Panc1 (cell line): ENCODE results near the gene KCNMA1. TPM values are rescaled to one million over a fixed set of nuclear protein-coding genes. Genes with fewer than 3 reads are reported as not detected.

Source experiments
- ATAC-seq: fragments of 200-7000 bp; cut with Tn5 transposase; 2 replicates; pipeline ENCODE4 v1.9.1; 2020; ENCODE audit warnings: mild to moderate bottlenecking, moderate library complexity
- BruUV-seq: library from RNA; stranded (reverse); fragments of 400-500 nt; replicated peaks from 2 replicates; lab custom pipeline; 2021; lab: Mats Ljungman, UMichigan
- CTCF ChIA-PET: fragments of 300-600 bp; sonication (Branson Sonifier 250); formaldehyde crosslinking; loops from one replicate; lab custom pipeline; 2022; ENCODE audit warnings: antibody characterized with exemption; lab: Charles Lee
- POLR2A ChIA-PET: fragments of 300-600 bp; sonication (Branson Sonifier 250); formaldehyde crosslinking; loops from one replicate; lab custom pipeline; 2022; ENCODE audit warnings: antibody characterized with exemption; lab: Charles Lee
- DNase-seq: peaks from one replicate; pipeline ENCODE4 v3.0.0-alpha.2; 2010; ENCODE audit warnings: low read depth, low spot score
- H3K27ac ChIP-seq: 2 replicates; pipeline ENCODE4 v1.5.1; 2011; ENCODE audit warnings: mild to moderate bottlenecking, low read length, inconsistent platforms
- H3K27me3 ChIP-seq: fragments of 200-500 bp; sonication (Bioruptor generic); 2 replicates; pipeline ENCODE4 v1.6.0; 2014; ENCODE audit warnings: low read length, inconsistent platforms; ENCODE audit not compliant: control insufficient read depth, insufficient read depth
- H3K36me3 ChIP-seq: fragments of 200-500 bp; sonication (Bioruptor generic); 2 replicates; pipeline ENCODE4 v1.5.1; 2014; ENCODE audit warnings: inconsistent platforms, mild to moderate bottlenecking, low read length, moderate library complexity; ENCODE audit not compliant: control insufficient read depth, insufficient read depth
- H3K4me1 ChIP-seq: 2 replicates; pipeline ENCODE4 v1.5.1; 2011; ENCODE audit warnings: inconsistent platforms, mild to moderate bottlenecking, low read length, moderate library complexity; ENCODE audit not compliant: control insufficient read depth, insufficient read depth
- H3K4me3 ChIP-seq, 2 experiments: 2 replicates each; pipeline ENCODE4 v1.5.1; 2011 to 2012; ENCODE audit warnings: low read depth in 2 of 2, low read length in 2 of 2, mild to moderate bottlenecking in 2 of 2, inconsistent platforms in 1 of 2, moderate library complexity in 1 of 2
- H3K9me3 ChIP-seq: fragments of 200-500 bp; sonication (Bioruptor generic); 2 replicates; pipeline ENCODE4 v1.5.1; 2014; ENCODE audit warnings: low read depth, mild to moderate bottlenecking, inconsistent platforms, low read length, moderate library complexity; ENCODE audit not compliant: control insufficient read depth, insufficient read depth
- POLR2AphosphoS5 ChIP-seq: IDR thresholded peaks from 2 replicates; pipeline ENCODE4 v1.6.1; 2012; ENCODE audit warnings: mild to moderate bottlenecking, low read depth, low read length, moderate library complexity
- SIN3A ChIP-seq: IDR thresholded peaks from 2 replicates; pipeline ENCODE4 v1.6.1; 2012; ENCODE audit warnings: low read depth, mild to moderate bottlenecking, low read length, moderate library complexity, borderline replicate concordance; ENCODE audit not compliant: insufficient read depth
- TCF7L2 ChIP-seq: IDR thresholded peaks from 2 replicates; pipeline ENCODE4 v1.6.1; 2011; ENCODE audit warnings: mild to moderate bottlenecking, low read depth, low read length, inconsistent platforms
- in situ Hi-C: cut with HindIII; loops from 2 replicates; pipeline ENCODE4 v1.10.0; 2016; ENCODE audit warnings: low sequenced_read_pairs, low pct_unique_long_range_greater_than_20kb
- intact Hi-C: fragments of 100-400 bp; cut with micrococcal nuclease; formaldehyde crosslinking; loops from one replicate; pipeline ENCODE4 v1.10.0; 2022; ENCODE audit not compliant: unreplicated experiment
- total RNA-seq: library from RNA; stranded (reverse); gene quantifications from one replicate; pipeline ENCODE4 v1.2.1, GENCODE V29; 2021; ENCODE audit not compliant: unreplicated experiment
- TF ChIP-seq, protein P1 (sequence below): fragments of 450-650 bp; IDR thresholded peaks from 2 replicates; pipeline ENCODE4 v1.5.1; 2017; ENCODE audit warnings: mild to moderate bottlenecking
- TF ChIP-seq, protein P2 (sequence below), 2 experiments: IDR thresholded peaks; 2 replicates each; pipeline ENCODE4 v1.6.1; 2011 to 2012; ENCODE audit warnings: low read depth in 2 of 2, control low read depth in 1 of 2, low read length in 1 of 2, mild to moderate bottlenecking in 1 of 2, moderate library complexity in 1 of 2; ENCODE audit not compliant: insufficient read depth in 1 of 2

Gene KCNMA1
- total RNA-seq, 1 experiment from 2014 or later: 91.9 TPM

DNA sequence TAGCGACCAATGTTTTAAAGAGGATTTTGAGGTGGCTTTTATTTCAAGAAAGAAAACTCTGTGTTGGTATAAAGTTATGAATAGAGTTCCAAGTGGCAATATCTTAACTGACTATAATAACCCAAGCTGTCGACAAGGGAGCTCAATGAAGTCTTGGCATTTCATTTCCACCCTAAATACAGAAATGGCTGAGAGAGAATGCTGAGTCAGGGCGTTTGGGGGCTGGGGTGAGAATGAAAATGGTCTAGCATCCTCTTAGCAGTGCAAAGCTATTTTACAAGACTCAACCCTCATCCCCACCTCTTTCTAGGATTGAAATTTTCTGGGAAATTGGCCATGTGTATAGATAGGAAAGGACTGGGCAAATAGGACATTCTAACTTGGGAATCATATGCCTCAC lies 759.1 kb downstream of the KCNMA1 start:
- BruUV-seq: no TSS peak
- no peak overlapping the region for H3K4me3 ChIP-seq
- intact Hi-C loops (no loop called here), in situ Hi-C loops (no loop called here)
- TF ChIP-seq, protein P1, sequence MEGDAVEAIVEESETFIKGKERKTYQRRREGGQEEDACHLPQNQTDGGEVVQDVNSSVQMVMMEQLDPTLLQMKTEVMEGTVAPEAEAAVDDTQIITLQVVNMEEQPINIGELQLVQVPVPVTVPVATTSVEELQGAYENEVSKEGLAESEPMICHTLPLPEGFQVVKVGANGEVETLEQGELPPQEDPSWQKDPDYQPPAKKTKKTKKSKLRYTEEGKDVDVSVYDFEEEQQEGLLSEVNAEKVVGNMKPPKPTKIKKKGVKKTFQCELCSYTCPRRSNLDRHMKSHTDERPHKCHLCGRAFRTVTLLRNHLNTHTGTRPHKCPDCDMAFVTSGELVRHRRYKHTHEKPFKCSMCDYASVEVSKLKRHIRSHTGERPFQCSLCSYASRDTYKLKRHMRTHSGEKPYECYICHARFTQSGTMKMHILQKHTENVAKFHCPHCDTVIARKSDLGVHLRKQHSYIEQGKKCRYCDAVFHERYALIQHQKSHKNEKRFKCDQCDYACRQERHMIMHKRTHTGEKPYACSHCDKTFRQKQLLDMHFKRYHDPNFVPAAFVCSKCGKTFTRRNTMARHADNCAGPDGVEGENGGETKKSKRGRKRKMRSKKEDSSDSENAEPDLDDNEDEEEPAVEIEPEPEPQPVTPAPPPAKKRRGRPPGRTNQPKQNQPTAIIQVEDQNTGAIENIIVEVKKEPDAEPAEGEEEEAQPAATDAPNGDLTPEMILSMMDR: no peak
- TF ChIP-seq SIN3A (no peak), TCF7L2 (no peak), POLR2AphosphoS5 (no peak)
- TF ChIP-seq, protein P2, sequence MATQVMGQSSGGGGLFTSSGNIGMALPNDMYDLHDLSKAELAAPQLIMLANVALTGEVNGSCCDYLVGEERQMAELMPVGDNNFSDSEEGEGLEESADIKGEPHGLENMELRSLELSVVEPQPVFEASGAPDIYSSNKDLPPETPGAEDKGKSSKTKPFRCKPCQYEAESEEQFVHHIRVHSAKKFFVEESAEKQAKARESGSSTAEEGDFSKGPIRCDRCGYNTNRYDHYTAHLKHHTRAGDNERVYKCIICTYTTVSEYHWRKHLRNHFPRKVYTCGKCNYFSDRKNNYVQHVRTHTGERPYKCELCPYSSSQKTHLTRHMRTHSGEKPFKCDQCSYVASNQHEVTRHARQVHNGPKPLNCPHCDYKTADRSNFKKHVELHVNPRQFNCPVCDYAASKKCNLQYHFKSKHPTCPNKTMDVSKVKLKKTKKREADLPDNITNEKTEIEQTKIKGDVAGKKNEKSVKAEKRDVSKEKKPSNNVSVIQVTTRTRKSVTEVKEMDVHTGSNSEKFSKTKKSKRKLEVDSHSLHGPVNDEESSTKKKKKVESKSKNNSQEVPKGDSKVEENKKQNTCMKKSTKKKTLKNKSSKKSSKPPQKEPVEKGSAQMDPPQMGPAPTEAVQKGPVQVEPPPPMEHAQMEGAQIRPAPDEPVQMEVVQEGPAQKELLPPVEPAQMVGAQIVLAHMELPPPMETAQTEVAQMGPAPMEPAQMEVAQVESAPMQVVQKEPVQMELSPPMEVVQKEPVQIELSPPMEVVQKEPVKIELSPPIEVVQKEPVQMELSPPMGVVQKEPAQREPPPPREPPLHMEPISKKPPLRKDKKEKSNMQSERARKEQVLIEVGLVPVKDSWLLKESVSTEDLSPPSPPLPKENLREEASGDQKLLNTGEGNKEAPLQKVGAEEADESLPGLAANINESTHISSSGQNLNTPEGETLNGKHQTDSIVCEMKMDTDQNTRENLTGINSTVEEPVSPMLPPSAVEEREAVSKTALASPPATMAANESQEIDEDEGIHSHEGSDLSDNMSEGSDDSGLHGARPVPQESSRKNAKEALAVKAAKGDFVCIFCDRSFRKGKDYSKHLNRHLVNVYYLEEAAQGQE (IDR thresholded peaks at IDR 0.05; ENCODE audit: insufficient read depth in 1 of 2, low read depth in 2 of 2, low read length in 1 of 2): no peak
- no peak for DNase-seq
- no peak for ATAC-seq
- no peaks in the 10 kb centered on the region for H3K36me3 ChIP-seq
- CTCF ChIA-PET: no interaction called here
- POLR2A ChIA-PET: no interaction called here
- no peaks in the 10 kb centered on the region for H3K27me3 ChIP-seq
- no peaks in the 10 kb centered on the region for H3K9me3 ChIP-seq
- H3K27ac ChIP-seq: no peak overlapping the region
- H3K4me1 ChIP-seq: no peaks in the 10 kb centered on the region

DNA sequence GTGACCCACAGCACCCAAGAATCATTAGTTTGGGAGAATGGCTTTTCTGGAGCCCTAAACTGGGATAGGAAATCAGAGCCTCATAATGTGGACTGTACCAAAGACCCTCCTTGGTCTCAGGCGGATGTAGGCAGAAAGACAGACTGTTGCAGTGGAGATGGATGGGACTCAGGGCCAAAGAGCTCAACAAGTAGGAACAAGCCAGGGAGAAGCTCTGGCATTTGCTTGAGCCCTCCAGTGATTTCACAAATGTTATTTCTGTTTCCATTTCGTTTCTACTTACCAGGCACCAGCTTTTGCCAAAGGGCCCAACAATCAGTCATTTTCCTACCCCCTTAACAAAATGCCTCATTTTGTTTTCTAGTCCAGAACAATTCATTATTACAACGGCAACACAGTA lies 762.7 kb downstream of the KCNMA1 start:
- POLR2A ChIA-PET: no interaction called here
- no peaks in the 10 kb centered on the region for H3K4me1 ChIP-seq
- no peak overlapping the region for H3K4me3 ChIP-seq
- no peak overlapping the region for H3K27ac ChIP-seq
- H3K27me3 ChIP-seq: no peaks in the 10 kb centered on the region
- ATAC-seq (no peak), DNase-seq (no peak)
- no peak for TF ChIP-seq SIN3A
- H3K9me3 ChIP-seq: no peaks in the 10 kb centered on the region
- in situ Hi-C loops: no loop called here
- no TSS peak for BruUV-seq
- intact Hi-C loops: no loop called here
- CTCF ChIA-PET: no interaction called here
- H3K36me3 ChIP-seq: no peaks in the 10 kb centered on the region

- no peak for ATAC-seq
- in situ Hi-C loops (no loop called here), intact Hi-C loops (no loop called here)
- DNase-seq: no peak
- ChIA-PET CTCF (no interaction called here), POLR2A (no interaction called here)
- BruUV-seq: no TSS peak
- H3K4me1 ChIP-seq: no peaks in the 10 kb centered on the region
- H3K27ac ChIP-seq: no peak overlapping the region
- no peaks in the 10 kb centered on the region for H3K27me3 ChIP-seq
- TF ChIP-seq, protein P1: no peak
- TF ChIP-seq, protein P2 (IDR thresholded peaks at IDR 0.05; ENCODE audit: insufficient read depth in 1 of 2, low read depth in 2 of 2, low read length in 1 of 2): no peak
- TF ChIP-seq TCF7L2 (no peak), POLR2AphosphoS5 (no peak)
- H3K4me3 ChIP-seq: no peak overlapping the region
- H3K9me3 ChIP-seq: no peaks in the 10 kb centered on the region
- H3K36me3 ChIP-seq: no peaks in the 10 kb centered on the region
These were observed 763.4 kb downstream of the KCNMA1 start for GRCh38 chr10:76874176-76874575.
